EH (cell line): Measurements from ENCODE around the gene PPP3R1.

ENCODE experiments used
- DNase-seq: peaks from one replicate; pipeline ENCODE4 v3.0.0-alpha.2; 2015; ENCODE audit warnings: low read depth

Gene PPP3R1

GRCh38 chr2:68230241-68231060, 21.9 kb downstream of the PPP3R1 start:
- peak; percentile 77 for DNase-seq

GRCh38 chr2:68226794-68227193, 25.5 kb downstream of the PPP3R1 start:
- peak; percentile 24 for DNase-seq

- DNase-seq: peak; percentile 39
Measured at GRCh38 chr2:68225119-68225632, 27.2 kb downstream of the PPP3R1 start.

- DNase-seq: peak; percentile 25
Measured at GRCh38 chr2:68223419-68223818, 28.9 kb downstream of the PPP3R1 start.

GRCh38 chr2:68222287-68222686, 30.0 kb downstream of the PPP3R1 start:
- peak; percentile 44 for DNase-seq

- no peak for DNase-seq
Measured at GRCh38 chr2:68218343-68218901, 33.9 kb downstream of the PPP3R1 start.

GRCh38 chr2:68217729-68218128, 34.6 kb downstream of the PPP3R1 start:
- no peak for DNase-seq

- peak; percentile 46 for DNase-seq
Measured at GRCh38 chr2:68216454-68217310, 35.6 kb downstream of the PPP3R1 start.

- no peak for DNase-seq
Measured at GRCh38 chr2:68214381-68214780, 38.0 kb downstream of the PPP3R1 start.

- DNase-seq: no peak
Measured at GRCh38 chr2:68206793-68207192, 45.5 kb downstream of the PPP3R1 start.

- no peak for DNase-seq
Measured at GRCh38 chr2:68203587-68203986, 48.7 kb downstream of the PPP3R1 start.

GRCh38 chr2:68200157-68200787, 52.1 kb downstream of the PPP3R1 start:
- DNase-seq: no peak

- DNase-seq: peak; percentile 63
Measured at GRCh38 chr2:68196120-68196716, 56.1 kb downstream of the PPP3R1 start.

- DNase-seq: no peak
Measured at GRCh38 chr2:68195096-68195495, 57.2 kb downstream of the PPP3R1 start.

- DNase-seq: peak; percentile 64
Measured at GRCh38 chr2:68193787-68194372, 58.5 kb downstream of the PPP3R1 start.

- DNase-seq: peak; percentile 8
Measured at GRCh38 chr2:68193144-68193543, 59.2 kb downstream of the PPP3R1 start.

- DNase-seq: peak; percentile 78
Measured at GRCh38 chr2:68190991-68191731, 61.2 kb downstream of the PPP3R1 start.

GRCh38 chr2:68189991-68190784, 62.1 kb downstream of the PPP3R1 start:
- DNase-seq: no peak

GRCh38 chr2:68188831-68189230, 63.5 kb downstream of the PPP3R1 start:
- DNase-seq: no peak

GRCh38 chr2:68187329-68187728, 65.0 kb downstream of the PPP3R1 start:
- DNase-seq: no peak
